HCT116 (cell line): ENCODE measurements around the gene ABCB6. TPM values are rescaled to one million over a fixed set of nuclear protein-coding genes. Genes with fewer than 3 reads are reported as not detected.

Source experiments
- ATAC-seq: fragments of 200-7000 bp; cut with Tn5 transposase; 2 replicates; pipeline ENCODE4 v1.9.1; 2020; ENCODE audit warnings: mild to moderate bottlenecking, moderate library complexity
- BruUV-seq: library from RNA; stranded (reverse); fragments of 400-500 nt; replicated peaks from 2 replicates; lab custom pipeline; 2021; lab: Mats Ljungman, UMichigan
- CTCF ChIA-PET: fragments of 300-600 bp; sonication (Branson Sonifier 250); formaldehyde crosslinking; loops from one replicate; lab custom pipeline; 2021; ENCODE audit warnings: antibody characterized with exemption; lab: Charles Lee
- POLR2A ChIA-PET: fragments of 300-600, 350-600 bp; sonication (Branson Sonifier 250); formaldehyde crosslinking; loops from one replicate; lab custom pipeline; 2021; ENCODE audit warnings: antibody characterized with exemption; lab: Charles Lee
- RAD21 ChIA-PET, 2 experiments: fragments of 300-600 bp; sonication (Branson Sonifier 250); formaldehyde crosslinking; loops; one replicate each; lab custom pipeline; 2023; ENCODE audit warnings: low total read pairs in 2 of 2; ENCODE audit not compliant: uncharacterized antibody in 2 of 2, unreplicated experiment in 2 of 2, low non-redundant PET in 1 of 2; lab: Charles Lee
- DNase-seq: peaks from one replicate; pipeline ENCODE4 v3.0.0-alpha.2; 2010; ENCODE audit warnings: low read depth, low spot score
- H2AFZ ChIP-seq: fragments of 200-600 bp; shearing (Covaris generic), sonication (generic); 2 replicates; pipeline ENCODE4 v1.6.1; 2017; ENCODE audit warnings: low read depth, mixed run types, mixed read lengths, antibody characterized with exemption, low read length; ENCODE audit not compliant: poor library complexity, severe bottlenecking
- H3K27ac ChIP-seq: 2 replicates; pipeline ENCODE4 v1.5.1; 2012; ENCODE audit warnings: low read depth, low read length
- H3K27me3 ChIP-seq: fragments of 200-600 bp; sonication (generic); 2 replicates; pipeline ENCODE4 v1.6.1; 2016; ENCODE audit warnings: mixed run types, low read length, mixed read lengths; ENCODE audit not compliant: insufficient read depth
- H3K36me3 ChIP-seq, 2 experiments: fragments of 200-500 bp in 1 of 2; fragments of 200-600 bp in 1 of 2; sonication (Bioruptor generic) in 1 of 2; sonication (generic) in 1 of 2; 2 replicates each; pipeline versions ENCODE4 v1.5.1 to v1.6.1; 2014 to 2016; ENCODE audit warnings: low read length in 2 of 2, inconsistent platforms in 1 of 2, mixed read lengths in 1 of 2, mixed run types in 1 of 2; ENCODE audit not compliant: insufficient read depth in 2 of 2, control insufficient read depth in 1 of 2
- H3K4me1 ChIP-seq, 2 experiments: fragments of 200-600 bp in 1 of 2; sonication (generic) in 1 of 2; 2 replicates each; pipeline versions ENCODE4 v1.5.1 to v1.6.1; 2012 to 2017; ENCODE audit warnings: low read length in 2 of 2, inconsistent platforms in 1 of 2, mild to moderate bottlenecking in 1 of 2, mixed read lengths in 1 of 2, mixed run types in 1 of 2, moderate library complexity in 1 of 2; ENCODE audit not compliant: insufficient read depth in 2 of 2, control insufficient read depth in 1 of 2
- H3K4me2 ChIP-seq: fragments of 200-600 bp; sonication (generic); 2 replicates; pipeline ENCODE4 v1.6.1; 2017; ENCODE audit warnings: mixed run types, low read length, mixed read lengths
- H3K4me3 ChIP-seq, 2 experiments: fragments of 200-600 bp in 1 of 2; sonication (generic) in 1 of 2; replicated peaks in 1 of 2; 2 replicates each; pipeline ENCODE4 v1.5.1; 2011 to 2016; ENCODE audit warnings: low read length in 2 of 2, control low read depth in 1 of 2, low read depth in 1 of 2, mild to moderate bottlenecking in 1 of 2, mixed read lengths in 1 of 2, mixed run types in 1 of 2
- H3K79me2 ChIP-seq: fragments of 200-600 bp; sonication (generic); 2 replicates; pipeline ENCODE4 v1.6.1; 2017; ENCODE audit warnings: mild to moderate bottlenecking, mixed run types, low read length, moderate library complexity, mixed read lengths; ENCODE audit not compliant: insufficient read depth
- H3K9ac ChIP-seq: fragments of 200-600 bp; sonication (generic); 2 replicates; pipeline ENCODE4 v1.6.1; 2016; ENCODE audit warnings: low read length, mixed read lengths
- H3K9me2 ChIP-seq: fragments of 200-600 bp; sonication (generic), shearing (Covaris generic); 2 replicates; pipeline ENCODE4 v1.6.1; 2017; ENCODE audit warnings: mixed run types, mild to moderate bottlenecking, moderate library complexity; ENCODE audit not compliant: insufficient read depth
- H3K9me3 ChIP-seq, 2 experiments: fragments of 200-500 bp in 1 of 2; fragments of 200-600 bp in 1 of 2; sonication (Bioruptor generic) in 1 of 2; sonication (generic) in 1 of 2; 2 replicates each; pipeline ENCODE4 v1.6.1; 2014 to 2017; ENCODE audit warnings: low read length in 2 of 2, mixed read lengths in 2 of 2, inconsistent platforms in 1 of 2, low read depth in 1 of 2, mild to moderate bottlenecking in 1 of 2, mixed run types in 1 of 2, moderate library complexity in 1 of 2; ENCODE audit not compliant: control insufficient read depth in 1 of 2, insufficient read depth in 1 of 2
- H4K20me1 ChIP-seq: fragments of 200-600 bp; sonication (generic), shearing (Covaris generic); 2 replicates; pipeline ENCODE4 v1.6.1; 2017; ENCODE audit warnings: mixed run types, mild to moderate bottlenecking, moderate library complexity; ENCODE audit not compliant: insufficient read depth
- EGR1 ChIP-seq: IDR thresholded peaks from 2 replicates; pipeline ENCODE4 v1.6.1; 2012; ENCODE audit warnings: low read depth
- ELF1 ChIP-seq: IDR thresholded peaks from 2 replicates; pipeline ENCODE4 v1.6.1; 2012; ENCODE audit warnings: low read depth, borderline replicate concordance
- EZH2 ChIP-seq: fragments of 200-600 bp; sonication (generic); IDR thresholded peaks from 2 replicates; pipeline ENCODE4 v1.6.1; 2017; ENCODE audit warnings: antibody characterized with exemption, mixed run types
- EZH2phosphoT487 ChIP-seq: fragments of 200-600 bp; IDR thresholded peaks from 2 replicates; pipeline ENCODE4 v1.6.1; 2018; ENCODE audit warnings: antibody characterized with exemption, borderline replicate concordance
- MAX ChIP-seq: IDR thresholded peaks from 2 replicates; pipeline ENCODE4 v1.6.1; 2012
- POLR2A ChIP-seq: IDR thresholded peaks from 2 replicates; pipeline ENCODE4 v1.7.0; 2011; ENCODE audit warnings: borderline replicate concordance; ENCODE audit not compliant: insufficient read depth, insufficient read length; ENCODE audit errors: extremely low read depth
- POLR2AphosphoS5 ChIP-seq: IDR thresholded peaks from 2 replicates; pipeline ENCODE4 v1.6.1; 2011; ENCODE audit warnings: mild to moderate bottlenecking, low read depth, low read length, moderate library complexity
- SIN3A ChIP-seq: IDR thresholded peaks from 2 replicates; pipeline ENCODE4 v1.6.1; 2012; ENCODE audit warnings: low read depth
- SP1 ChIP-seq: IDR thresholded peaks from 2 replicates; pipeline ENCODE4 v1.6.1; 2012; ENCODE audit warnings: low read depth
- SRF ChIP-seq: IDR thresholded peaks from 2 replicates; pipeline ENCODE4 v1.6.1; 2012; ENCODE audit warnings: low read depth
- TCF7L2 ChIP-seq: IDR thresholded peaks from 2 replicates; pipeline ENCODE4 v1.7.0; 2011; ENCODE audit warnings: borderline replicate concordance, inconsistent platforms; ENCODE audit not compliant: insufficient read depth, insufficient read length; ENCODE audit errors: extremely low read depth
- ZFX ChIP-seq: fragments of 450-650 bp; IDR thresholded peaks from 2 replicates; pipeline ENCODE4 v1.6.1; 2017
- intact Hi-C: fragments of 100-400 bp; cut with micrococcal nuclease; formaldehyde crosslinking; loops from 2 replicates; pipeline ENCODE4 v1.10.0; 2022
- total RNA-seq: library from RNA; stranded (reverse); gene quantifications from one replicate; pipeline ENCODE4 v1.2.1, GENCODE V29; 2021; ENCODE audit not compliant: unreplicated experiment

Gene ABCB6
- total RNA-seq, 1 experiment from 2014 or later, result 24.5 TPM

DNA sequence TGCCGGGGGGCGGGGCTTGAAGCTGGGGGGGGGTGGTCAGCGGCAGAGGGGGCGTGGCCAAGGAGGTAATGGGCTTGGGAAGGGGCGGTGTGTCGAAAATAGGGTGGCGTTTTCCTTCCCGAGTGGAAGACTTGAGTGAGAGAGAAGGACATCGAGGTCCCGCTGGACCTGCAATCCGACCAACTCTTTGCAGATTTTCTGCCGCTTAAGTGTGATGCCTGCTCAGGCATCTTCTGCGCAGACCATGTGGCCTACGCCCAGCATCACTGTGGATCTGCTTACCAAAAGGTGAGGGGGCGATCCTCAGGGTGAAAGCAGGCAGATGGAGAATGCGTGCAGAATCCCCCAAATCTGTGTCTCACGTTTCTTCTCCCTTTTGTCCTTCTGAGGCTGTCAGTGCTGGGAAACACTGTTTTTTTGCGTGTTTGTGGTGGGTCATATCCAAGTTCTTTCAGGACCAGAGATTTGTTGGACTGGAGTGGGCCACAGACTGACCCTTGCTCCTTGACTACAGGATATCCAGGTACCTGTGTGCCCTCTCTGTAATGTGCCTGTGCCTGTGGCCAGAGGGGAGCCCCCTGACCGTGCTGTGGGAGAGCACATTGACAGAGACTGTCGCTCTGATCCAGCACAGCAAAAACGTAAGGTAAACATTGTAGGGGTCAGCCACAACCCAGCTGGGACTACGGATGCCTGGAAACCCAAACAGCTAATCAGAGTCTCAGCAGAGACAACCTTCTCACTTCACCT is 11.4 kb downstream of the ABCB6 start:
- Histone ChIP-seq H3K27me3 (no peaks in the 10 kb centered on the region), H3K9ac (peak overlapping the region; percentile 77), H3K36me3 (peaks cover 10 to 13% of the 10 kb centered on the region in 2 experiments; a peak in 3 of 4 replicates), H3K4me2 (peak overlapping the region; percentile 94), H2AFZ (no peak overlapping the region), H3K79me2 (no peaks in the 10 kb centered on the region), H3K9me2 (no peaks in the 10 kb centered on the region), H3K4me1 (peaks cover 11 to 17% of the 10 kb centered on the region in 2 experiments), H3K4me3 (peak overlapping the region; percentile 67), H3K9me3 (peaks cover 0 to 9% of the 10 kb centered on the region in 2 experiments; a peak in 2 of 4 replicates), H4K20me1 (no peaks in the 10 kb centered on the region), H3K27ac (peak overlapping the region; percentile 68)
- intact Hi-C loops, result loop anchor here (2.0 kb wide), 1 partner anchor 31 kb away; the partner anchor contains the start of gene CNPPD1
- RAD21 ChIA-PET, result interaction anchor here in 1 of 2 experiments (0.6 kb wide), 1 partner anchor 8 kb away, joined by 9 read pairs; no protein-coding TSS in a partner anchor
- TF ChIP-seq EZH2phosphoT487, result no peak
- no peak for TF ChIP-seq EGR1
- no peak for TF ChIP-seq SRF
- TF ChIP-seq ELF1, result no peak
- DNase-seq (no peak), ATAC-seq (peak; percentile 5)
- TSS peak; percentile 83 for BruUV-seq
- CTCF ChIA-PET, result interaction anchor here (1.1 to 1.7 kb wide), 2 partner anchors 11 to 15 kb away, joined by 4 to 5 read pairs; partner anchors contain the start of gene ABCB6
- POLR2A ChIA-PET, result interaction anchor here (0.8 to 2.2 kb wide), 4 partner anchors 10 to 42 kb away, joined by 4 to 18 read pairs (median 8); partner anchors contain the start of genes ANKZF1 and ATG9A

GRCh38 chr2:219206328-219207133 is 12.2 kb downstream of the ABCB6 start, which contains the start of gene ZFAND2B:
ZFAND2B (plus strand) TSS chr2:219206782; CDS start chr2:219206988, 206 bp downstream.
- peaks cover 0 to 9% of the 10 kb centered on the region in 2 experiments; a peak in 2 of 4 replicates for H3K9me3 ChIP-seq
- ChIA-PET CTCF (interaction anchor here (1.1 to 1.7 kb wide), 4 partner anchors 9 to 88 kb away, joined by 3 to 6 read pairs (median 4); partner anchors contain the start of gene ABCB6), POLR2A (interaction anchor here (0.8 to 2.2 kb wide), 6 partner anchors 10 to 43 kb away, joined by 3 to 18 read pairs (median 4); partner anchors contain the start of genes ANKZF1, ATG9A and CNPPD1), RAD21 (interaction anchor here in 1 of 2 experiments (0.6 kb wide), 1 partner anchor 9 kb away, joined by 9 read pairs; no protein-coding TSS in a partner anchor)
- H4K20me1 ChIP-seq, result no peaks in the 10 kb centered on the region
- TSS peak; percentile 92 for BruUV-seq
- H2AFZ ChIP-seq, result no peak within 1 kb of the TSS
- no peaks in the 10 kb centered on the region for H3K9me2 ChIP-seq
- intact Hi-C loops, result loop anchor here (2.0 kb wide), 1 partner anchor 30 kb away; the partner anchor contains the start of gene CNPPD1
- H3K27me3 ChIP-seq, result no peaks in the 10 kb centered on the region
- DNase-seq, result peak; percentile 78
- H3K4me1 ChIP-seq, result peaks cover 11 to 17% of the 10 kb centered on the region in 2 experiments
- ATAC-seq, result peak; percentile 97
- H3K9ac ChIP-seq, result peak within 1 kb of the TSS; percentile 77
- peak within 1 kb of the TSS; percentile 68 for H3K27ac ChIP-seq
- peaks cover 10 to 13% of the 10 kb centered on the region in 2 experiments; a peak in 3 of 4 replicates for H3K36me3 ChIP-seq
- H3K4me3 ChIP-seq, result peak within 1 kb of the TSS; percentile 67
- H3K4me2 ChIP-seq, result peak within 1 kb of the TSS; percentile 94
- no peaks in the 10 kb centered on the region for H3K79me2 ChIP-seq
- peak; percentile 35 for TF ChIP-seq TCF7L2
- peak; percentile 94 for TF ChIP-seq POLR2A
- TF ChIP-seq SIN3A, result peak; percentile 93
- peak; percentile 50 for TF ChIP-seq SP1
- TF ChIP-seq ZFX, result no peak
- no peak for TF ChIP-seq EZH2
- TF ChIP-seq POLR2AphosphoS5, result peak; percentile 99
- TF ChIP-seq MAX, result peak; percentile 70
